Gastrocnemius medialis (tissue), 4 donors: ENCODE data around the gene CFAP46. TPM values are rescaled to one million over a fixed set of nuclear protein-coding genes. Genes with fewer than 3 reads are reported as not detected.

Source experiments
- ATAC-seq, 2 donors: fragments of 150-250 bp; one replicate each; pipeline ENCODE4 v1.9.1; 2016
- DNase-seq, 2 donors: peaks; one replicate each; pipeline ENCODE4 v3.0.0-alpha.2; 2019
- H3K27ac ChIP-seq, 4 donors: fragments of 200-600 bp; sonication (generic); 1 replicate in 1 of 4; 2 replicates in 3 of 4; pipeline ENCODE4 v1.5.1; 2016 to 2018; ENCODE audit warnings: mild to moderate bottlenecking in 2 of 4, moderate library complexity in 1 of 4
- H3K27me3 ChIP-seq, 3 donors: fragments of 200-600 bp; sonication (generic) in 2 of 3; 1 replicate in 1 of 3; 2 replicates in 2 of 3; pipeline versions ENCODE4 v1.5.1 to v1.6.0; 2016 to 2019; ENCODE audit warnings: mild to moderate bottlenecking in 1 of 3, moderate library complexity in 1 of 3
- H3K36me3 ChIP-seq, 2 donors: fragments of 200-600 bp; sonication (generic) in 1 of 2; one replicate each; pipeline ENCODE4 v1.5.1; 2017 to 2018
- H3K4me1 ChIP-seq, 2 donors: fragments of 200-600 bp; sonication (generic) in 1 of 2; one replicate each; pipeline ENCODE4 v1.5.1; 2016 to 2017; ENCODE audit warnings: mild to moderate bottlenecking in 2 of 2
- H3K4me3 ChIP-seq, 4 donors: fragments of 200-600 bp; sonication (generic) in 3 of 4; 1 replicate in 1 of 4; 2 replicates in 3 of 4; pipeline ENCODE4 v1.5.1; 2016 to 2019; ENCODE audit warnings: mild to moderate bottlenecking in 2 of 4
- H3K9me3 ChIP-seq, 3 donors: fragments of 200-600 bp; sonication (generic) in 2 of 3; 1 replicate in 1 of 3; 2 replicates in 2 of 3; pipeline ENCODE4 v1.5.1; 2016 to 2019
- POLR2A ChIP-seq, 2 donors: fragments of 450-650 bp; IDR thresholded peaks; one replicate each; pipeline ENCODE4 v1.6.1; 2017; ENCODE audit warnings: antibody characterized with exemption in 2 of 2, mild to moderate bottlenecking in 2 of 2, moderate library complexity in 2 of 2
- in situ Hi-C, 4 donors: fragments of 200-750 bp; cut with MboI; loops; one replicate each; pipeline versions ENCODE4 v1.15.0 to v1.8.0; 2017; ENCODE audit warnings: low sequenced_read_pairs in 4 of 4
- intact Hi-C: fragments of 100-400 bp; cut with DNase I; formaldehyde crosslinking; loops from one replicate; pipeline ENCODE4 v1.15.1; 2023; ENCODE audit warnings: low total_unique reads
- total RNA-seq, 4 donors: library from RNA; depleted of rRNA; stranded (reverse); fragments of >200 nt; gene quantifications; one replicate each; pipeline versions ENCODE4 v1.1.0 to v1.2.3, GENCODE V29; 2016
- TF ChIP-seq, protein P1 (sequence below), 5 experiments: fragments of 450-650 bp in 3 of 5; fragments of 200-600 bp in 2 of 5; sonication (generic) in 2 of 5; IDR thresholded peaks in 4 of 5; conservative IDR thresholded peaks in 1 of 5; 1 replicate in 4 of 5; 2 replicates in 1 of 5; pipeline ENCODE4 v1.5.1; 2016 to 2019; ENCODE audit warnings: antibody characterized with exemption in 5 of 5, mild to moderate bottlenecking in 3 of 5, moderate library complexity in 3 of 5

Gene CFAP46
- total RNA-seq, 4 donors from 2014 or later, result 4.2 to 27.9 (median 11.9) TPM

GRCh38 chr10:132963430-132963960 is 21.1 kb upstream of the CFAP46 start:
- TF ChIP-seq, protein P1, sequence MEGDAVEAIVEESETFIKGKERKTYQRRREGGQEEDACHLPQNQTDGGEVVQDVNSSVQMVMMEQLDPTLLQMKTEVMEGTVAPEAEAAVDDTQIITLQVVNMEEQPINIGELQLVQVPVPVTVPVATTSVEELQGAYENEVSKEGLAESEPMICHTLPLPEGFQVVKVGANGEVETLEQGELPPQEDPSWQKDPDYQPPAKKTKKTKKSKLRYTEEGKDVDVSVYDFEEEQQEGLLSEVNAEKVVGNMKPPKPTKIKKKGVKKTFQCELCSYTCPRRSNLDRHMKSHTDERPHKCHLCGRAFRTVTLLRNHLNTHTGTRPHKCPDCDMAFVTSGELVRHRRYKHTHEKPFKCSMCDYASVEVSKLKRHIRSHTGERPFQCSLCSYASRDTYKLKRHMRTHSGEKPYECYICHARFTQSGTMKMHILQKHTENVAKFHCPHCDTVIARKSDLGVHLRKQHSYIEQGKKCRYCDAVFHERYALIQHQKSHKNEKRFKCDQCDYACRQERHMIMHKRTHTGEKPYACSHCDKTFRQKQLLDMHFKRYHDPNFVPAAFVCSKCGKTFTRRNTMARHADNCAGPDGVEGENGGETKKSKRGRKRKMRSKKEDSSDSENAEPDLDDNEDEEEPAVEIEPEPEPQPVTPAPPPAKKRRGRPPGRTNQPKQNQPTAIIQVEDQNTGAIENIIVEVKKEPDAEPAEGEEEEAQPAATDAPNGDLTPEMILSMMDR (IDR thresholded peaks at IDR 0.05 in 4 of 5, conservative IDR thresholded peaks at IDR 0.05 in 1 of 5), result no peak
- Histone ChIP-seq H3K4me1 (peaks cover 0 to 4% of the 10 kb centered on the region in 2 donors), H3K27me3 (peaks cover 8 to 39% (median 24%) of the 10 kb centered on the region in 3 donors), H3K4me3 (no peak overlapping the region), H3K36me3 (no peaks in the 10 kb centered on the region), H3K9me3 (no peaks in the 10 kb centered on the region), H3K27ac (no peak overlapping the region)
- intact Hi-C loops, result no loop called here
- no peak for ATAC-seq
- no peak for DNase-seq
- in situ Hi-C loops, result no loop called here

- H3K4me1 ChIP-seq, result peaks cover 0 to 4% of the 10 kb centered on the region in 2 donors
- H3K9me3 ChIP-seq, result no peaks in the 10 kb centered on the region
- peak overlapping the region; percentile 37 to 66 (median 54) for H3K4me3 ChIP-seq
- no peak for ATAC-seq
- intact Hi-C loops (no loop called here), in situ Hi-C loops (no loop called here)
- H3K36me3 ChIP-seq, result no peaks in the 10 kb centered on the region
- DNase-seq, result no peak
- no peak for TF ChIP-seq POLR2A (IDR thresholded peaks at IDR 0.05)
- TF ChIP-seq, protein P1 (IDR thresholded peaks at IDR 0.05 in 4 of 5, conservative IDR thresholded peaks at IDR 0.05 in 1 of 5), result no peak
- no peak overlapping the region for H3K27ac ChIP-seq
- H3K27me3 ChIP-seq, result peaks cover 8 to 37% (median 24%) of the 10 kb centered on the region in 3 donors
Observed at GRCh38 chr10:132962623-132963429, 20.5 kb upstream of the CFAP46 start.

GRCh38 chr10:132961787-132962622 is 19.6 kb upstream of the CFAP46 start:
- Histone ChIP-seq H3K27ac (no peak overlapping the region), H3K27me3 (peaks cover 8 to 36% (median 21%) of the 10 kb centered on the region in 3 donors)
- intact Hi-C loops, result no loop called here

DNA sequence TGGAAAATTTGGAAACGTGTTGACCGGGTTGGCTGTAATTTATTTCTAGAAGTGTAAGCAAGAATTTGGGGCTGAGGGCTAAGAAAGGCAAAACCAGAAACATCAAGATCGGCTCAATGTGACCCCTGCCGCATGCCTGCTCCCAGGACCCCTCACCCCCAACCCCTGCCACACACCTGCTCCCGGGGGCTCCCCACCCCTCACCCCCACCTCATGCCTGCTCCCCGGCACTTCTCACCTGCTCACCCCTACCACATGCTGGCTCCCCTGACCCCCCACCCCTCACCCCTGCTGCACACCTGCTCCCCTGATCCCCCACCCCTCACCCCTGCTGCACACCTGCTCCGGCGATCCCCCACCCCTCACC is 19.0 kb upstream of the CFAP46 start:
- ATAC-seq (no peak), DNase-seq (no peak)
- no peaks in the 10 kb centered on the region for H3K36me3 ChIP-seq
- intact Hi-C loops, result no loop called here
- no peaks in the 10 kb centered on the region for H3K9me3 ChIP-seq
- in situ Hi-C loops, result no loop called here
- no peak overlapping the region for H3K27ac ChIP-seq
- peaks cover 8 to 31% (median 21%) of the 10 kb centered on the region in 3 donors for H3K27me3 ChIP-seq
- H3K4me3 ChIP-seq, result no peak overlapping the region
- no peak for TF ChIP-seq POLR2A (IDR thresholded peaks at IDR 0.05)
- TF ChIP-seq, protein P1 (IDR thresholded peaks at IDR 0.05 in 4 of 5, conservative IDR thresholded peaks at IDR 0.05 in 1 of 5), result no peak
- H3K4me1 ChIP-seq, result peaks cover 0 to 4% of the 10 kb centered on the region in 2 donors

More at GRCh38 chr10:132961787-132962622, 19.6 kb upstream of the CFAP46 start:
- Histone ChIP-seq H3K9me3 (no peaks in the 10 kb centered on the region), H3K36me3 (no peaks in the 10 kb centered on the region), H3K4me3 (peak overlapping the region; percentile 37 to 66 (median 54)), H3K4me1 (peaks cover 0 to 4% of the 10 kb centered on the region in 2 donors)
- ATAC-seq (no peak), DNase-seq (no peak)
- no peak for TF ChIP-seq POLR2A (IDR thresholded peaks at IDR 0.05)
- in situ Hi-C loops, result no loop called here
